H1 (cell line): ENCODE measurements around the gene DENND2A. TPM values are rescaled to one million over a fixed set of nuclear protein-coding genes. Genes with fewer than 3 reads are reported as not detected.

Source experiments
- CTCF ChIA-PET: fragments of 300-600 bp; sonication (Branson Sonifier 250); formaldehyde crosslinking; loops from one replicate; lab custom pipeline; 2021; ENCODE audit not compliant: partially characterized antibody; lab: Charles Lee
- POLR2A ChIA-PET: fragments of 300-600 bp; sonication (Branson Sonifier 250); formaldehyde crosslinking; loops from one replicate; lab custom pipeline; 2021; ENCODE audit warnings: inconsistent platforms; ENCODE audit not compliant: partially characterized antibody; lab: Charles Lee
- DNase-seq, 2 experiments: peaks; one replicate each; pipeline versions ENCODE4 v3.0.0 to v3.0.0-alpha.2; 2010 to 2022; ENCODE audit warnings: low spot score in 2 of 2, low read depth in 1 of 2, mixed read lengths in 1 of 2
- FAIRE-seq: peaks from 2 replicates; lab custom pipeline; 2011; peaks lifted over from hg19 to GRCh38; lab: Jason Lieb, UNC
- H2AFZ ChIP-seq: 2 replicates; pipeline ENCODE4 v1.8.1; 2012; ENCODE audit warnings: low read length, inconsistent platforms
- H2AK5ac ChIP-seq: 2 replicates; pipeline ENCODE4 v1.6.1; 2013; ENCODE audit warnings: low read depth, low read length
- H2BK120ac ChIP-seq: replicated peaks from 2 replicates; pipeline ENCODE3; 2013; ENCODE audit warnings: low read depth, low read length, inconsistent platforms
- H2BK12ac ChIP-seq: 2 replicates; pipeline ENCODE4 v1.6.1; 2013; ENCODE audit warnings: low read depth, low read length
- H2BK15ac ChIP-seq: 2 replicates; pipeline ENCODE4 v1.6.1; 2013; ENCODE audit warnings: low read length
- H2BK20ac ChIP-seq: 2 replicates; pipeline ENCODE4 v1.6.1; 2013; ENCODE audit warnings: low read length
- H2BK5ac ChIP-seq: 2 replicates; pipeline ENCODE4 v1.6.1; 2013; ENCODE audit warnings: low read depth, low read length
- H3K14ac ChIP-seq: 2 replicates; pipeline ENCODE4 v1.6.1; 2013; ENCODE audit warnings: inconsistent platforms; ENCODE audit not compliant: insufficient read length
- H3K18ac ChIP-seq: 2 replicates; pipeline ENCODE4 v1.6.1; 2013; ENCODE audit warnings: low read length; ENCODE audit errors: extremely low read depth
- H3K23ac ChIP-seq: 2 replicates; pipeline ENCODE4 v1.6.1; 2013; ENCODE audit warnings: inconsistent platforms; ENCODE audit not compliant: insufficient read length
- H3K23me2 ChIP-seq: 2 replicates; pipeline ENCODE4 v1.6.1; 2013; ENCODE audit warnings: low read depth, low read length
- H3K27ac ChIP-seq: 2 replicates; pipeline ENCODE4 v1.6.1; 2011; ENCODE audit warnings: low read depth, low read length, inconsistent platforms
- H3K27me3 ChIP-seq, 4 experiments: replicated peaks in 1 of 4; 1 replicate in 1 of 4; 2 replicates in 3 of 4; pipeline versions ENCODE4 v1.6.1 to v1.8.1; 2011 to 2013; ENCODE audit warnings: low read length in 3 of 4, mild to moderate bottlenecking in 3 of 4, inconsistent platforms in 2 of 4, mixed read lengths in 2 of 4, moderate library complexity in 1 of 4; ENCODE audit not compliant: control insufficient read depth in 3 of 4, insufficient read depth in 3 of 4; ENCODE audit errors: extremely low read depth in 1 of 4
- H3K36me3 ChIP-seq, 4 experiments: 2 replicates each; pipeline versions ENCODE4 v1.6.1 to v1.8.1; 2011 to 2013; ENCODE audit warnings: mild to moderate bottlenecking in 4 of 4, low read length in 3 of 4, moderate library complexity in 2 of 4, control low read depth in 1 of 4, inconsistent platforms in 1 of 4; ENCODE audit not compliant: insufficient read depth in 4 of 4, control insufficient read depth in 2 of 4
- H3K4ac ChIP-seq: replicated peaks from 2 replicates; pipeline ENCODE3; 2013; ENCODE audit warnings: low read length, low read depth, mixed read lengths, inconsistent platforms; ENCODE audit not compliant: insufficient read length
- H3K4me1 ChIP-seq, 4 experiments: replicated peaks in 1 of 4; 1 replicate in 1 of 4; 2 replicates in 3 of 4; pipeline versions ENCODE4 v1.6.1 to v1.8.1; 2011 to 2013; ENCODE audit warnings: low read length in 3 of 4, inconsistent platforms in 2 of 4, mixed read lengths in 1 of 4; ENCODE audit not compliant: insufficient read depth in 4 of 4, control insufficient read depth in 3 of 4
- H3K4me2 ChIP-seq, 2 experiments: 2 replicates each; pipeline versions ENCODE4 v1.6.1 to v1.8.1; 2011 to 2013; ENCODE audit warnings: low read depth in 2 of 2, low read length in 2 of 2, control low read depth in 1 of 2, inconsistent platforms in 1 of 2, mild to moderate bottlenecking in 1 of 2; ENCODE audit not compliant: insufficient read depth in 1 of 2
- H3K4me3 ChIP-seq, 4 experiments: fragments of 200-600, 300-600 bp in 1 of 4; sonication (generic), shearing (Covaris generic), sonication (Bioruptor Twin) in 1 of 4; 2 replicates each; pipeline versions ENCODE4 v1.5.1 to v1.8.1; 2011 to 2016; ENCODE audit warnings: low read length in 4 of 4, low read depth in 3 of 4, control low read depth in 2 of 4, inconsistent platforms in 2 of 4, mild to moderate bottlenecking in 2 of 4, mixed read lengths in 1 of 4, moderate library complexity in 1 of 4; ENCODE audit not compliant: insufficient read depth in 2 of 4; ENCODE audit errors: extremely low read depth in 1 of 4
- H3K56ac ChIP-seq: replicated peaks from 2 replicates; pipeline ENCODE3; 2013; ENCODE audit warnings: low read depth, mild to moderate bottlenecking, mixed read lengths, low read length, inconsistent platforms; ENCODE audit not compliant: insufficient read length
- H3K79me1 ChIP-seq: 2 replicates; pipeline ENCODE4 v1.6.1; 2013; ENCODE audit warnings: low read depth, low read length, control low read depth
- H3K79me2 ChIP-seq, 2 experiments: 2 replicates each; pipeline versions ENCODE4 v1.6.1 to v1.8.1; 2012 to 2013; ENCODE audit warnings: low read length in 2 of 2, mild to moderate bottlenecking in 2 of 2, inconsistent platforms in 1 of 2; ENCODE audit not compliant: insufficient read depth in 2 of 2, control insufficient read depth in 1 of 2
- H3K9ac ChIP-seq, 4 experiments: replicated peaks in 1 of 4; 1 replicate in 1 of 4; 2 replicates in 3 of 4; pipeline versions ENCODE4 v1.6.1 to v1.8.1; 2011 to 2013; ENCODE audit warnings: low read depth in 3 of 4, low read length in 3 of 4, control low read depth in 2 of 4, mild to moderate bottlenecking in 2 of 4, moderate library complexity in 2 of 4, inconsistent platforms in 1 of 4; ENCODE audit errors: extremely low read depth in 1 of 4
- H3K9me3 ChIP-seq, 2 experiments: 2 replicates each; pipeline versions ENCODE4 v1.6.1 to v1.8.1; 2012 to 2013; ENCODE audit warnings: mild to moderate bottlenecking in 2 of 2, moderate library complexity in 2 of 2, control low read depth in 1 of 2, inconsistent platforms in 1 of 2, low read depth in 1 of 2, low read length in 1 of 2, mixed read lengths in 1 of 2; ENCODE audit not compliant: insufficient read depth in 2 of 2
- H4K20me1 ChIP-seq, 2 experiments: replicated peaks in 1 of 2; 2 replicates each; pipeline versions ENCODE3 to v1.8.1; 2011 to 2013; ENCODE audit warnings: inconsistent platforms in 2 of 2, low read length in 2 of 2, mild to moderate bottlenecking in 1 of 2; ENCODE audit not compliant: insufficient read depth in 2 of 2, control insufficient read depth in 1 of 2
- H4K5ac ChIP-seq: 2 replicates; pipeline ENCODE4 v1.6.1; 2013; ENCODE audit warnings: low read length, low read depth, mixed read lengths, inconsistent platforms; ENCODE audit not compliant: insufficient read length
- H4K8ac ChIP-seq: 2 replicates; pipeline ENCODE4 v1.8.0; 2013; ENCODE audit warnings: mild to moderate bottlenecking, moderate library complexity, low read length, inconsistent platforms; ENCODE audit not compliant: insufficient read depth; ENCODE audit errors: extremely low read depth
- H4K91ac ChIP-seq: replicated peaks from 2 replicates; pipeline ENCODE3; 2013; ENCODE audit warnings: low read length, mixed read lengths, inconsistent platforms; ENCODE audit not compliant: insufficient read length
- ASH2L ChIP-seq: fragments of 200-600, 300-600 bp; sonication (generic); IDR thresholded peaks from one replicate; pipeline ENCODE4 v1.7.1; 2017; ENCODE audit warnings: low read length
- BCL11A ChIP-seq, 2 experiments: IDR thresholded peaks; one replicate each; pipeline ENCODE4 v1.6.1; 2011; ENCODE audit warnings: low read depth in 2 of 2, low read length in 2 of 2, mild to moderate bottlenecking in 2 of 2
- MAFK ChIP-seq: IDR thresholded peaks from 2 replicates; pipeline ENCODE4 v1.6.1; 2012; ENCODE audit warnings: low read depth, mild to moderate bottlenecking, improper control_type of control experiment, low read length
- RFX5 ChIP-seq: IDR thresholded peaks from 2 replicates; pipeline ENCODE4 v1.6.1; 2011; ENCODE audit warnings: low read depth, low read length, improper control_type of control experiment, borderline replicate concordance
- RNF2 ChIP-seq: fragments of 200-900, 300-1000 bp; sonication (generic); IDR thresholded peaks from 2 replicates; pipeline ENCODE4 v1.7.1; 2016; ENCODE audit warnings: borderline replicate concordance, low read depth, mild to moderate bottlenecking, antibody characterized with exemption, low read length; ENCODE audit not compliant: poor library complexity, severe bottlenecking; ENCODE audit errors: missing control alignments
- SIN3A ChIP-seq, 2 experiments: IDR thresholded peaks in 1 of 2; conservative IDR thresholded peaks in 1 of 2; 2 replicates each; pipeline ENCODE4 v1.6.1; 2011 to 2012; ENCODE audit warnings: low read length in 2 of 2, improper control_type of control experiment in 1 of 2, low read depth in 1 of 2, mild to moderate bottlenecking in 1 of 2
- SIRT6 ChIP-seq: IDR thresholded peaks from one replicate; pipeline ENCODE4 v1.7.1; 2012; ENCODE audit warnings: low read length, inconsistent platforms
- YY1 ChIP-seq: IDR thresholded peaks from 2 replicates; pipeline ENCODE4 v1.6.1; 2011; ENCODE audit warnings: low read depth, mild to moderate bottlenecking, low read length
- WGBS, 2 experiments: shearing (Covaris generic) in 1 of 2; methylation state at CpG; one replicate each; pipeline versions ENCODE4 v1.1.6 to v1.1.7; 2013 to 2015; ENCODE audit warnings: low lambda C conversion rate in 2 of 2, mixed read lengths in 2 of 2, inconsistent platforms in 1 of 2, low coverage in 1 of 2, missing lambda C conversion rate in 1 of 2; ENCODE audit not compliant: insufficient replicate concordance in 2 of 2, insufficient coverage in 1 of 2, insufficient read length in 1 of 2; ENCODE audit errors: extremely low coverage in 1 of 2, missing lambda C conversion rate in 1 of 2; 5-methylcytosine and 5-hydroxymethylcytosine counted together
- polyA plus RNA-seq, 7 experiments: library from polyadenylated mRNA; depleted of rRNA in 3 of 7; stranded (reverse) in 5 of 7; unstranded in 2 of 7; fragments of >200 nt in 5 of 7; fragments of 200-250 nt in 2 of 7; gene quantifications; 1 replicate in 5 of 7; 2 replicates in 1 of 7; 4 replicates in 1 of 7; pipeline versions ENCODE4 v1.2.1 to v1.2.3, GENCODE V29; 2011 to 2013; ENCODE audit warnings: missing spikeins in 2 of 7, mixed read lengths in 2 of 7
- total RNA-seq: library from RNA; stranded (reverse); fragmentation: NEBNext Ultra II Directional; extraction: Animal tissue kit (Norgen Biotek cat#: 25700); gene quantifications from 2 replicates; pipeline ENCODE4 v1.2.1, GENCODE V29; 2021
- TF ChIP-seq, protein P1 (sequence below), 3 experiments: IDR thresholded peaks; 1 replicate in 2 of 3; 2 replicates in 1 of 3; pipeline versions ENCODE4 v1.5.1 to v1.6.1; 2011; ENCODE audit warnings: low read length in 3 of 3, mild to moderate bottlenecking in 3 of 3, inconsistent platforms in 2 of 3, low read depth in 1 of 3, moderate library complexity in 1 of 3; ENCODE audit not compliant: insufficient read depth in 1 of 3; ENCODE audit errors: control extremely low read depth in 1 of 3

DENND2A gene
- total and polyA plus RNA-seq, 2 of the 8 experiments (the other 6 are each of a cell fraction or from before 2014, with no cell fraction given) = 5.0 to 13.0 TPM

DNA sequence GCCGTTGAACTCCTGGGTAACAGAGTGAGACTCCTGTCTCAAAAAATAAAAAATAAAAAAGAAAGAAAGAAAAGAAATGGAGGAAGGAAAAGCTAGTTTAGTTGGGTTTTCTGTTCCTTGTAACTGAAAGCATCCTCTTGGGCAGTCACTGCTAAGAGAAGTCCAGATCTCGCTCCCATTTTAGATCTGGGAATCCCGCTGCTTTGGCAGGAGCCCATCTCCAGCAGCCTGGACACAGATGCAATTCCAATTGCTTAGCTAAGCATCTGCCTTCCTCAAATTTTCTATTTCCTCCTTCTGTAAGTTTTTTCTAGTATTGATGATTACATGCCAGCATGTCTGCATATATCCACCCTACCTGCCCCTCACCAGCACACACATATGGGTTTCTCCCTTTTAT is 54.1 kb downstream of the DENND2A start:
- Histone ChIP-seq H3K9ac (no peak overlapping the region), H4K8ac (no peak overlapping the region), H3K36me3 (no peaks in the 10 kb centered on the region), H2BK12ac (no peak overlapping the region), H3K4ac (no peak overlapping the region), H3K4me3 (no peak overlapping the region), H2AFZ (no peak overlapping the region), H2BK120ac (no peak overlapping the region), H2BK15ac (no peak overlapping the region), H2BK5ac (no peak overlapping the region), H3K4me2 (no peak overlapping the region), H3K23me2 (no peaks in the 10 kb centered on the region), H3K23ac (no peak overlapping the region), H4K5ac (no peak overlapping the region), H4K20me1 (no peaks in the 10 kb centered on the region), H3K4me1 (no peaks in the 10 kb centered on the region; a peak in 1 of 7 replicates), H3K56ac (no peak overlapping the region), H2BK20ac (no peak overlapping the region), H3K79me1 (no peaks in the 10 kb centered on the region), H2AK5ac (no peak overlapping the region), H3K27me3 (no peaks in the 10 kb centered on the region), H3K27ac (no peak overlapping the region), H3K9me3 (no peaks in the 10 kb centered on the region), H3K79me2 (no peaks in the 10 kb centered on the region), H3K14ac (no peak overlapping the region), H3K18ac (no peak overlapping the region), H4K91ac (no peak overlapping the region)
- DNase-seq (no peak), FAIRE-seq (no peak)
- CTCF ChIA-PET = interaction anchor here (1.1 to 1.5 kb wide), 2 partner anchors 59 to 138 kb away, joined by 3 read pairs; no protein-coding TSS in a partner anchor
- POLR2A ChIA-PET = no interaction called here
- 92% methylated on average over 3 of the region's 3 CpGs; no CpG with 5 or more reads in 1 of the 2 experiments for WGBS, 2 experiments
- TF ChIP-seq ASH2L = no peak
- TF ChIP-seq RFX5 = no peak
- TF ChIP-seq, protein P1, sequence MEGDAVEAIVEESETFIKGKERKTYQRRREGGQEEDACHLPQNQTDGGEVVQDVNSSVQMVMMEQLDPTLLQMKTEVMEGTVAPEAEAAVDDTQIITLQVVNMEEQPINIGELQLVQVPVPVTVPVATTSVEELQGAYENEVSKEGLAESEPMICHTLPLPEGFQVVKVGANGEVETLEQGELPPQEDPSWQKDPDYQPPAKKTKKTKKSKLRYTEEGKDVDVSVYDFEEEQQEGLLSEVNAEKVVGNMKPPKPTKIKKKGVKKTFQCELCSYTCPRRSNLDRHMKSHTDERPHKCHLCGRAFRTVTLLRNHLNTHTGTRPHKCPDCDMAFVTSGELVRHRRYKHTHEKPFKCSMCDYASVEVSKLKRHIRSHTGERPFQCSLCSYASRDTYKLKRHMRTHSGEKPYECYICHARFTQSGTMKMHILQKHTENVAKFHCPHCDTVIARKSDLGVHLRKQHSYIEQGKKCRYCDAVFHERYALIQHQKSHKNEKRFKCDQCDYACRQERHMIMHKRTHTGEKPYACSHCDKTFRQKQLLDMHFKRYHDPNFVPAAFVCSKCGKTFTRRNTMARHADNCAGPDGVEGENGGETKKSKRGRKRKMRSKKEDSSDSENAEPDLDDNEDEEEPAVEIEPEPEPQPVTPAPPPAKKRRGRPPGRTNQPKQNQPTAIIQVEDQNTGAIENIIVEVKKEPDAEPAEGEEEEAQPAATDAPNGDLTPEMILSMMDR (IDR thresholded peaks at IDR 0.05; ENCODE audit: control extremely low read depth in 1 of 3, insufficient read depth in 1 of 3, low read depth in 1 of 3, low read length in 3 of 3) = no peak
- TF ChIP-seq MAFK = no peak
- TF ChIP-seq SIN3A (conservative IDR thresholded peaks at IDR 0.05 in 1 of 2, IDR thresholded peaks at IDR 0.05 in 1 of 2; ENCODE audit: low read depth in 1 of 2, low read length in 2 of 2) = no peak
- TF ChIP-seq SIRT6 = no peak
- no peak for TF ChIP-seq RNF2
- no peak for TF ChIP-seq BCL11A (IDR thresholded peaks at IDR 0.05; ENCODE audit: low read depth in 2 of 2, low read length in 2 of 2)
- TF ChIP-seq YY1 = no peak
